Activated B cell treated with CpG ODN at 0.5 μM for 24 hours (primary cell): Measurements from ENCODE around the gene DNAAF2. TPM values are rescaled to one million over a fixed set of nuclear protein-coding genes. Genes with fewer than 3 reads are reported as not detected.

Experiments used
- ATAC-seq: fragments of 200-7000 bp; cut with Tn5 transposase; one replicate; pipeline ENCODE4 v1.10.0; 2021; ENCODE audit warnings: low read depth, mild to moderate bottlenecking, moderate library complexity
- CTCF ChIA-PET: fragments of 350-600 bp; sonication (Branson Sonifier 250); formaldehyde crosslinking; loops from one replicate; lab custom pipeline; 2021; ENCODE audit warnings: antibody characterized with exemption; lab: Charles Lee
- POLR2A ChIA-PET: fragments of 350-600 bp; sonication (Branson Sonifier 250); formaldehyde crosslinking; loops from one replicate; lab custom pipeline; 2021; ENCODE audit warnings: antibody characterized with exemption; lab: Charles Lee
- DNase-seq: peaks from one replicate; pipeline ENCODE4 v3.0.0; 2022
- H3K27ac Mint-ChIP-seq: one replicate; pipeline ENCODE4 v1.8.0; 2020; ENCODE audit warnings: mixed read lengths
- H3K27me3 Mint-ChIP-seq: one replicate; pipeline ENCODE4 v1.8.0; 2021; ENCODE audit warnings: mixed read lengths
- H3K36me3 Mint-ChIP-seq: one replicate; pipeline ENCODE4 v1.8.0; 2021; ENCODE audit warnings: low read depth, mixed read lengths
- H3K4me1 Mint-ChIP-seq: one replicate; pipeline ENCODE4 v1.8.0; 2021; ENCODE audit warnings: mixed read lengths
- H3K4me3 Mint-ChIP-seq: one replicate; pipeline ENCODE4 v1.8.0; 2020; ENCODE audit warnings: mild to moderate bottlenecking, mixed read lengths
- H3K9me3 Mint-ChIP-seq: one replicate; pipeline ENCODE4 v1.8.0; 2020; ENCODE audit warnings: mixed read lengths
- CTCF ChIP-seq: fragments of 200-600 bp; IDR thresholded peaks from one replicate; pipeline ENCODE4 v1.8.0; 2022; ENCODE audit warnings: antibody characterized with exemption, mild to moderate bottlenecking
- intact Hi-C: fragments of 100-400 bp; cut with micrococcal nuclease; formaldehyde crosslinking; loops from one replicate; pipeline ENCODE4 v1.15.1; 2024
- total RNA-seq: library from RNA; stranded (reverse); gene quantifications from 2 replicates; pipeline ENCODE4 v1.2.3, GENCODE V29; 2022

DNAAF2 gene
- total RNA-seq, 1 donor from 2014 or later: 8.6 TPM

GRCh38 chr14:49607583-49607982, 27.5 kb downstream of the DNAAF2 start:
- no peak overlapping the region for H3K27ac Mint-ChIP-seq
- H3K9me3 Mint-ChIP-seq: no peaks in the 10 kb centered on the region
- ChIA-PET CTCF (no interaction called here), POLR2A (interaction anchor here (0.6 to 1.4 kb wide), 4 partner anchors 9 to 28 kb away, joined by 4 to 6 read pairs (median 6); partner anchors contain the start of genes LRR1, MGAT2 and RPL36AL)
- no peak for ATAC-seq
- H3K36me3 Mint-ChIP-seq: peaks cover 31% of the 10 kb centered on the region
- H3K27me3 Mint-ChIP-seq: no peaks in the 10 kb centered on the region
- TF ChIP-seq CTCF: no peak
- DNase-seq: no peak
- H3K4me1 Mint-ChIP-seq: no peaks in the 10 kb centered on the region
- intact Hi-C loops: no loop called here
- H3K4me3 Mint-ChIP-seq: no peak overlapping the region

GRCh38 chr14:49598485-49599300, 36.4 kb downstream of the DNAAF2 start, which contains the start of gene LRR1:
LRR1 (plus strand) TSS chr14:49598940; CDS start chr14:49599021, 81 bp downstream.
- peaks cover 25% of the 10 kb centered on the region for H3K36me3 Mint-ChIP-seq
- H3K4me1 Mint-ChIP-seq: peaks cover 60% of the 10 kb centered on the region
- ATAC-seq (peak; percentile 67), DNase-seq (peak; percentile 94)
- CTCF ChIA-PET: interaction anchor here (1.3 to 3.5 kb wide), 4 partner anchors 11 to 25 kb away, joined by 4 to 32 read pairs (median 10); partner anchors contain the start of genes MGAT2, RPL36AL and RPS29
- intact Hi-C loops: loop anchor here (1.0 to 10.0 kb wide), 7 partner anchors 12 to 936 kb away; partner anchors contain the start of genes DMAC2L, KLHDC2, L2HGDH and MAP4K5
- no peak for TF ChIP-seq CTCF
- POLR2A ChIA-PET: interaction anchor here (0.6 to 8.5 kb wide), 21 partner anchors 9 to 518 kb away, joined by 3 to 293 read pairs (median 5); partner anchors contain the start of genes DNAAF2, KLHDC2, MGAT2 and NEMF
- peak within 1 kb of the TSS; percentile 96 for H3K27ac Mint-ChIP-seq
- peak within 1 kb of the TSS; percentile 95 for H3K4me3 Mint-ChIP-seq
- H3K9me3 Mint-ChIP-seq: no peaks in the 10 kb centered on the region
- no peaks in the 10 kb centered on the region for H3K27me3 Mint-ChIP-seq

- CTCF ChIA-PET: interaction anchor here (1.3 to 3.5 kb wide), 4 partner anchors 11 to 25 kb away, joined by 4 to 32 read pairs (median 10); partner anchors contain the start of genes MGAT2, RPL36AL and RPS29
- H3K36me3 Mint-ChIP-seq: peaks cover 24% of the 10 kb centered on the region
- intact Hi-C loops: loop anchor here (1.0 to 10.0 kb wide), 7 partner anchors 12 to 937 kb away; partner anchors contain the start of genes DMAC2L, KLHDC2, L2HGDH and MAP4K5
- POLR2A ChIA-PET: interaction anchor here (1.0 to 8.5 kb wide), 14 partner anchors 9 to 518 kb away, joined by 3 to 293 read pairs (median 5); partner anchors contain the start of genes DNAAF2, KLHDC2, MGAT2 and NEMF
- no peaks in the 10 kb centered on the region for H3K27me3 Mint-ChIP-seq
- H3K9me3 Mint-ChIP-seq: no peaks in the 10 kb centered on the region
- H3K27ac Mint-ChIP-seq: peak overlapping the region; percentile 96
- DNase-seq (no peak), ATAC-seq (no peak)
- H3K4me1 Mint-ChIP-seq: peaks cover 65% of the 10 kb centered on the region
- no peak for TF ChIP-seq CTCF
- peak overlapping the region; percentile 95 for H3K4me3 Mint-ChIP-seq
These were observed 36.9 kb downstream of the DNAAF2 start for GRCh38 chr14:49598189-49598484.

GRCh38 chr14:49594347-49595091, 40.5 kb downstream of the DNAAF2 start:
- Mint-ChIP-seq H3K4me1 (peaks cover 59% of the 10 kb centered on the region), H3K36me3 (peaks cover 16% of the 10 kb centered on the region), H3K27me3 (no peaks in the 10 kb centered on the region), H3K9me3 (no peaks in the 10 kb centered on the region), H3K27ac (peak overlapping the region; percentile 96), H3K4me3 (peak overlapping the region; percentile 6)
- DNase-seq (no peak), ATAC-seq (peak; percentile 11)
- intact Hi-C loops: loop anchor here (5.0 to 10.0 kb wide), 2 partner anchors 878 to 940 kb away; partner anchors contain the start of gene MAP4K5
- ChIA-PET POLR2A (interaction anchor here (0.6 to 8.5 kb wide), 7 partner anchors 9 to 1235 kb away, joined by 3 to 293 read pairs (median 7); partner anchors contain the start of genes DNAAF2, KLHDC2, MGAT2 and RPL36AL), CTCF (interaction anchor here (1.0 to 2.7 kb wide), 4 partner anchors 8 to 173 kb away, joined by 3 to 21 read pairs (median 5); partner anchors contain the start of genes KLHDC2, MGAT2, RPL36AL and RPS29)
- TF ChIP-seq CTCF: no peak
